HepG2 (cell line): ENCODE results near the gene RHBDD1. TPM values are rescaled to one million over a fixed set of nuclear protein-coding genes. Genes with fewer than 3 reads are reported as not detected.

Experiments used
- AKAP8 ChIP-seq: sonication (generic); formaldehyde crosslinking; IDR thresholded peaks from 2 replicates; pipeline ENCODE4 v1.5.1; 2020; ENCODE audit warnings: mild to moderate bottlenecking, missing genetic modification reagents
- BCLAF1 ChIP-seq: fragments of 450-650 bp; IDR thresholded peaks from 2 replicates; pipeline ENCODE4 v1.6.1; 2017; ENCODE audit warnings: mild to moderate bottlenecking
- FOXA1 ChIP-seq, 2 experiments: fragments of 450-650 bp in 1 of 2; sonication (generic) in 1 of 2; formaldehyde crosslinking in 1 of 2; IDR thresholded peaks; 2 replicates each; pipeline versions ENCODE4 v1.4.0 to v1.6.1; 2016 to 2020; ENCODE audit warnings: missing genetic modification reagents in 1 of 2
- GTF3A ChIP-seq: sonication (generic); formaldehyde crosslinking; conservative IDR thresholded peaks from 2 replicates; pipeline ENCODE4 v1.4.0; 2020; ENCODE audit warnings: mild to moderate bottlenecking, missing genetic modification reagents
- HNRNPK ChIP-seq: fragments of 200-400 bp; formaldehyde crosslinking; IDR thresholded peaks from 2 replicates; pipeline ENCODE4 v1.6.1; 2018; ENCODE audit warnings: low read length, low read depth, moderate library complexity, mild to moderate bottlenecking; ENCODE audit not compliant: poor library complexity, severe bottlenecking
- KLF15 ChIP-seq: sonication (generic); formaldehyde crosslinking; IDR thresholded peaks from 2 replicates; pipeline ENCODE4 v1.8.1; 2023; ENCODE audit warnings: borderline replicate concordance, mild to moderate bottlenecking, inconsistent platforms, missing genetic modification reagents, mixed read lengths
- PAF1 ChIP-seq: IDR thresholded peaks from 2 replicates; pipeline ENCODE4 v1.6.1; 2016; ENCODE audit warnings: missing genetic modification reagents, missing compliant biosample characterization
- PAXIP1 ChIP-seq: sonication (generic); formaldehyde crosslinking; conservative IDR thresholded peaks from 2 replicates; pipeline ENCODE4 v1.4.0; 2020; ENCODE audit warnings: mild to moderate bottlenecking, missing genetic modification reagents, moderate library complexity
- POGK ChIP-seq: sonication (generic); formaldehyde crosslinking; conservative IDR thresholded peaks from 2 replicates; pipeline ENCODE4 v1.8.0; 2022; ENCODE audit warnings: mild to moderate bottlenecking, moderate library complexity, missing genetic modification reagents
- TARDBP ChIP-seq: sonication (generic); formaldehyde crosslinking; IDR thresholded peaks from 2 replicates; pipeline ENCODE4 v1.8.0; 2022; ENCODE audit warnings: mild to moderate bottlenecking, missing genetic modification reagents
- TBX2 ChIP-seq: sonication (generic); formaldehyde crosslinking; IDR thresholded peaks from 2 replicates; pipeline ENCODE4 v1.5.0; 2020; ENCODE audit warnings: missing genetic modification reagents, mild to moderate bottlenecking, borderline replicate concordance
- TRAFD1 ChIP-seq: sonication (generic); formaldehyde crosslinking; IDR thresholded peaks from 2 replicates; pipeline ENCODE4 v1.5.1; 2020; ENCODE audit warnings: missing genetic modification reagents, mild to moderate bottlenecking, borderline replicate concordance
- ZNF205 ChIP-seq: IDR thresholded peaks from 2 replicates; pipeline ENCODE4 v1.6.1; 2018; ENCODE audit warnings: missing biosample characterization, missing genetic modification reagents
- ZNF292 ChIP-seq: sonication (generic); formaldehyde crosslinking; IDR thresholded peaks from 2 replicates; pipeline ENCODE4 v1.8.1; 2022; ENCODE audit warnings: mild to moderate bottlenecking, low read depth, missing genetic modification reagents, borderline replicate concordance
- ZNF766 ChIP-seq: sonication (generic); formaldehyde crosslinking; IDR thresholded peaks from 2 replicates; pipeline ENCODE4 v1.5.0; 2020; ENCODE audit warnings: missing genetic modification reagents, borderline replicate concordance
- polyA plus RNA-seq, 8 experiments: library from polyadenylated mRNA; depleted of rRNA in 3 of 8; stranded (reverse) in 7 of 8; unstranded in 1 of 8; fragments of >200 nt; fragmentation: Illumina TruSeq in 4 of 8; extraction: Trizol in 4 of 8; gene quantifications; 2 replicates each; pipeline versions ENCODE4 v1.2.1 to v1.2.3, GENCODE V29; 2011 to 2016; ENCODE audit warnings: low read depth in 4 of 8, missing spikeins in 1 of 8, mixed read lengths in 1 of 8; ENCODE audit not compliant: insufficient read depth in 1 of 8
- total RNA-seq, 5 experiments: library from RNA; depleted of rRNA; stranded (reverse); fragments of >200 nt; fragmentation: Illumina TruSeq; extraction: Trizol; gene quantifications; 2 replicates each; pipeline ENCODE4 v1.2.3, GENCODE V29; 2016; ENCODE audit warnings: low read depth in 1 of 5

The RHBDD1 gene
- total and polyA plus RNA-seq, 2 of the 13 experiments (the other 11 are each of a cell fraction or from before 2014, with no cell fraction given), result 8.2 to 9.5 TPM

GRCh38 chr2:226956659-226957058 lies 120.8 kb downstream of the RHBDD1 start (continued):
- no peak for TF ChIP-seq FOXA1 (IDR thresholded peaks at IDR 0.05)
- TF ChIP-seq FOXA1 (CRISPR knock-in tag; IDR thresholded peaks at IDR 0.05), result peak; percentile 60; the same call in 1 of the 2 replicates
- no peak for TF ChIP-seq HNRNPK
- TF ChIP-seq BCLAF1, result no peak
- TF ChIP-seq TRAFD1 (CRISPR knock-in tag), result no peak
- TF ChIP-seq ZNF766 (CRISPR knock-in tag), result no peak
- no peak for TF ChIP-seq POGK (CRISPR knock-in tag)
- peak; percentile 81; the same call in 1 of the 2 replicates for TF ChIP-seq ZNF205 (CRISPR knock-in tag)
- TF ChIP-seq PAF1 (CRISPR knock-in tag), result no peak
- TF ChIP-seq PAXIP1 (CRISPR knock-in tag), result 0 out of 2 replicates have a peak, but pooled peaks have one; percentile 6
- TF ChIP-seq TARDBP, result 0 out of 2 replicates have a peak, but pooled peaks have one; percentile 38
- no peak for TF ChIP-seq GTF3A (CRISPR knock-in tag)
- TF ChIP-seq ZNF292, result peak; percentile 81
- TF ChIP-seq KLF15 (CRISPR knock-in tag), result no peak
- peak; percentile 74 for TF ChIP-seq TBX2 (CRISPR knock-in tag)
- no peak for TF ChIP-seq AKAP8
